Right lobe of liver (tissue), 4 donors: Measurements from ENCODE around the gene RORB.

ENCODE experiments used
- POLR2A ChIP-seq: fragments of 450-650 bp; IDR thresholded peaks from one replicate; pipeline ENCODE4 v1.6.1; 2017; ENCODE audit warnings: antibody characterized with exemption, mild to moderate bottlenecking
- TF ChIP-seq, protein P1 (sequence below), 4 donors: fragments of 200-600 bp in 3 of 4; fragments of 450-650 bp in 1 of 4; IDR thresholded peaks; one replicate each; pipeline versions ENCODE4 v1.5.1 to v1.8.0; 2016 to 2022; ENCODE audit warnings: antibody characterized with exemption in 4 of 4, mild to moderate bottlenecking in 2 of 4
- donor health status: DM: no; HTN: no; CAD: no.
- donor health status: DM: no; HTN: no; CAD: no.
- donor health status: DM: no; HTN: yes; CAD: no.

- TF ChIP-seq, protein P1, sequence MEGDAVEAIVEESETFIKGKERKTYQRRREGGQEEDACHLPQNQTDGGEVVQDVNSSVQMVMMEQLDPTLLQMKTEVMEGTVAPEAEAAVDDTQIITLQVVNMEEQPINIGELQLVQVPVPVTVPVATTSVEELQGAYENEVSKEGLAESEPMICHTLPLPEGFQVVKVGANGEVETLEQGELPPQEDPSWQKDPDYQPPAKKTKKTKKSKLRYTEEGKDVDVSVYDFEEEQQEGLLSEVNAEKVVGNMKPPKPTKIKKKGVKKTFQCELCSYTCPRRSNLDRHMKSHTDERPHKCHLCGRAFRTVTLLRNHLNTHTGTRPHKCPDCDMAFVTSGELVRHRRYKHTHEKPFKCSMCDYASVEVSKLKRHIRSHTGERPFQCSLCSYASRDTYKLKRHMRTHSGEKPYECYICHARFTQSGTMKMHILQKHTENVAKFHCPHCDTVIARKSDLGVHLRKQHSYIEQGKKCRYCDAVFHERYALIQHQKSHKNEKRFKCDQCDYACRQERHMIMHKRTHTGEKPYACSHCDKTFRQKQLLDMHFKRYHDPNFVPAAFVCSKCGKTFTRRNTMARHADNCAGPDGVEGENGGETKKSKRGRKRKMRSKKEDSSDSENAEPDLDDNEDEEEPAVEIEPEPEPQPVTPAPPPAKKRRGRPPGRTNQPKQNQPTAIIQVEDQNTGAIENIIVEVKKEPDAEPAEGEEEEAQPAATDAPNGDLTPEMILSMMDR (IDR thresholded peaks at IDR 0.05): no peak
- TF ChIP-seq POLR2A: no peak
Measured at GRCh38 chr9:74513221-74513620, 16.1 kb downstream of the RORB start.
